Keratinocyte (primary cell): Measurements from ENCODE around the gene FGF18.

Experiments used
- EZH2 ChIP-seq: IDR thresholded peaks from one replicate; pipeline ENCODE4 v1.6.1; 2012; ENCODE audit warnings: inconsistent platforms, mild to moderate bottlenecking, low read length, moderate library complexity
- TF ChIP-seq, protein P1 (sequence below), 3 experiments: IDR thresholded peaks in 1 of 3; conservative IDR thresholded peaks in 1 of 3; optimal IDR thresholded peaks in 1 of 3; 2 replicates in 2 of 3; 3 replicates in 1 of 3; pipeline versions ENCODE3 to v1.5.1; 2011; ENCODE audit warnings: low read length in 3 of 3, mild to moderate bottlenecking in 3 of 3, moderate library complexity in 2 of 3, control low read depth in 1 of 3, inconsistent platforms in 1 of 3; ENCODE audit not compliant: insufficient read depth in 2 of 3; ENCODE audit errors: extremely low read depth in 1 of 3

- TF ChIP-seq, protein P1, sequence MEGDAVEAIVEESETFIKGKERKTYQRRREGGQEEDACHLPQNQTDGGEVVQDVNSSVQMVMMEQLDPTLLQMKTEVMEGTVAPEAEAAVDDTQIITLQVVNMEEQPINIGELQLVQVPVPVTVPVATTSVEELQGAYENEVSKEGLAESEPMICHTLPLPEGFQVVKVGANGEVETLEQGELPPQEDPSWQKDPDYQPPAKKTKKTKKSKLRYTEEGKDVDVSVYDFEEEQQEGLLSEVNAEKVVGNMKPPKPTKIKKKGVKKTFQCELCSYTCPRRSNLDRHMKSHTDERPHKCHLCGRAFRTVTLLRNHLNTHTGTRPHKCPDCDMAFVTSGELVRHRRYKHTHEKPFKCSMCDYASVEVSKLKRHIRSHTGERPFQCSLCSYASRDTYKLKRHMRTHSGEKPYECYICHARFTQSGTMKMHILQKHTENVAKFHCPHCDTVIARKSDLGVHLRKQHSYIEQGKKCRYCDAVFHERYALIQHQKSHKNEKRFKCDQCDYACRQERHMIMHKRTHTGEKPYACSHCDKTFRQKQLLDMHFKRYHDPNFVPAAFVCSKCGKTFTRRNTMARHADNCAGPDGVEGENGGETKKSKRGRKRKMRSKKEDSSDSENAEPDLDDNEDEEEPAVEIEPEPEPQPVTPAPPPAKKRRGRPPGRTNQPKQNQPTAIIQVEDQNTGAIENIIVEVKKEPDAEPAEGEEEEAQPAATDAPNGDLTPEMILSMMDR (optimal IDR thresholded peaks at IDR 0.05 in 1 of 3, IDR thresholded peaks at IDR 0.05 in 1 of 3, conservative IDR thresholded peaks at IDR 0.05 in 1 of 3; ENCODE audit: extremely low read depth in 1 of 3, insufficient read depth in 2 of 3, low read length in 3 of 3): no peak
- no peak for TF ChIP-seq EZH2
Observed at GRCh38 chr5:171474230-171474813, 54.9 kb downstream of the FGF18 start.
